Mesothelial cell of epicardium (in vitro differentiated cells): ENCODE results near the gene CDRT4. TPM values are rescaled to one million over a fixed set of nuclear protein-coding genes. Genes with fewer than 3 reads are reported as not detected.

Experiments used
- DNase-seq, 2 experiments: peaks; one replicate each; pipeline ENCODE4 v3.0.0; 2021; ENCODE audit warnings: low spot score in 2 of 2; ENCODE audit not compliant: unreplicated experiment in 2 of 2
- H3K27ac Mint-ChIP-seq: 2 replicates; pipeline ENCODE4 v1.8.0; 2021; ENCODE audit warnings: mixed read lengths
- H3K27me3 Mint-ChIP-seq: 2 replicates; pipeline ENCODE4 v1.8.0; 2021; ENCODE audit warnings: low read depth, mixed read lengths
- H3K36me3 Mint-ChIP-seq: 2 replicates; pipeline ENCODE4 v1.8.0; 2021; ENCODE audit warnings: mixed read lengths
- H3K4me1 Mint-ChIP-seq: 2 replicates; pipeline ENCODE4 v1.8.0; 2021; ENCODE audit warnings: mixed read lengths
- H3K4me3 Mint-ChIP-seq: 2 replicates; pipeline ENCODE4 v1.8.0; 2021; ENCODE audit warnings: mild to moderate bottlenecking, moderate library complexity, mixed read lengths
- H3K9me3 Mint-ChIP-seq: 2 replicates; pipeline ENCODE4 v1.8.0; 2021; ENCODE audit warnings: mixed read lengths
- total RNA-seq: library from RNA; stranded (reverse); gene quantifications from 3 replicates; pipeline ENCODE4 v1.2.1, GENCODE V29; 2021
- TF ChIP-seq, protein P1 (sequence below): fragments of 200-600 bp; sonication (generic); IDR thresholded peaks from one replicate; pipeline ENCODE4 v1.5.0; 2021; ENCODE audit warnings: antibody characterized with exemption; ENCODE audit not compliant: unreplicated experiment

CDRT4 gene
- total RNA-seq, 1 donor from 2014 or later: 39.7 TPM

DNA sequence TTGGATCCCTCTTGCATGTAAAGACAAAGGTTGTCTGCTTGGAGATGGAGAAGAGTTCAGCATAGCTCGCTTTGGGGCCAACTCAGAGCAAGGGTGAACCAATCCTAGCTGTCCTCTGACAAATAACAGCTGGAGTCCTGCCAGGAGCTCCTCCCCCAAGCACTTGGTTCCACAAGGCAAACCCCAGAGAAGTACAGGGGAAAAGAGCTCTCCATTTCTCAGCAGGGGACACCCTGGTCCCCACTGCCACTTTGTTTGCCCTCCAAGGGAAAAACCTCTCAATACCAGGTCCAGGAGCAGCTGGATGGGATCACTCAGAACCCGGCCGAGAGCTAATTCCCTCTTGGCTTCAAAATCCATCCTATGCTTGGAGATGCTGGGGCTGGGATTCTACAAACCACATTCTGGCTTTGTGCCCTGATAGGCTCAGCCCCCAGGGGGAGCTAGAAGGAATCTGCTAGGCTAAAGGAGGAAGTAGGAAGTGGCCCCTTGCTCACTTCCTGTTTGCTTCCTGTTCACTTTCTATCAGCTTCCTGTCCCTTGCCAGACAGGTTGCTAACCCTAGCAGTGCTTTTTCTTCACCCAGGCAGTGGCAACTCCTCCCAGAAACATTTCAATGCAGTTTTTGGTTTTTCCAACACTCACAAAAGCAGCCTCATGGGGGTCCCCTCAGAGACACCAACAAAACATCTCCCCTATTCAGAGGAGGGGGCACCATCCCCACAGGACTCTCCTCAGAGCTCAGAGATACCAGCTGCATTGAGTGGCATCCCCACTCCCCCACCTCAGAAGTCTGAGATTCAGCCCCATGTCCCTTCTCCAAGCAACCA is 30.7 kb downstream of the CDRT4 start:
- DNase-seq: no peak
- Mint-ChIP-seq H3K27ac (peak overlapping the region; percentile 59), H3K27me3 (no peaks in the 10 kb centered on the region), H3K4me3 (no peak overlapping the region), H3K36me3 (peaks cover 34% of the 10 kb centered on the region), H3K4me1 (peaks cover 28% of the 10 kb centered on the region), H3K9me3 (peaks cover 4% of the 10 kb centered on the region)
- TF ChIP-seq, protein P1, sequence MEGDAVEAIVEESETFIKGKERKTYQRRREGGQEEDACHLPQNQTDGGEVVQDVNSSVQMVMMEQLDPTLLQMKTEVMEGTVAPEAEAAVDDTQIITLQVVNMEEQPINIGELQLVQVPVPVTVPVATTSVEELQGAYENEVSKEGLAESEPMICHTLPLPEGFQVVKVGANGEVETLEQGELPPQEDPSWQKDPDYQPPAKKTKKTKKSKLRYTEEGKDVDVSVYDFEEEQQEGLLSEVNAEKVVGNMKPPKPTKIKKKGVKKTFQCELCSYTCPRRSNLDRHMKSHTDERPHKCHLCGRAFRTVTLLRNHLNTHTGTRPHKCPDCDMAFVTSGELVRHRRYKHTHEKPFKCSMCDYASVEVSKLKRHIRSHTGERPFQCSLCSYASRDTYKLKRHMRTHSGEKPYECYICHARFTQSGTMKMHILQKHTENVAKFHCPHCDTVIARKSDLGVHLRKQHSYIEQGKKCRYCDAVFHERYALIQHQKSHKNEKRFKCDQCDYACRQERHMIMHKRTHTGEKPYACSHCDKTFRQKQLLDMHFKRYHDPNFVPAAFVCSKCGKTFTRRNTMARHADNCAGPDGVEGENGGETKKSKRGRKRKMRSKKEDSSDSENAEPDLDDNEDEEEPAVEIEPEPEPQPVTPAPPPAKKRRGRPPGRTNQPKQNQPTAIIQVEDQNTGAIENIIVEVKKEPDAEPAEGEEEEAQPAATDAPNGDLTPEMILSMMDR: no peak

GRCh38 chr17:15434956-15435355 is 32.5 kb downstream of the CDRT4 start:
- DNase-seq: no peak
- H3K9me3 Mint-ChIP-seq: peaks cover under 1% of the 10 kb centered on the region
- peak overlapping the region; percentile 79 for H3K27ac Mint-ChIP-seq
- peaks cover 28% of the 10 kb centered on the region for H3K4me1 Mint-ChIP-seq
- H3K4me3 Mint-ChIP-seq: no peak overlapping the region
- no peaks in the 10 kb centered on the region for H3K27me3 Mint-ChIP-seq
- TF ChIP-seq, protein P1: no peak
- H3K36me3 Mint-ChIP-seq: peaks cover 22% of the 10 kb centered on the region

GRCh38 chr17:15432807-15433611 is 34.4 kb downstream of the CDRT4 start:
- Mint-ChIP-seq H3K27ac (peak overlapping the region; percentile 78), H3K4me3 (no peak overlapping the region), H3K27me3 (no peaks in the 10 kb centered on the region), H3K4me1 (peaks cover 28% of the 10 kb centered on the region), H3K36me3 (peaks cover 15% of the 10 kb centered on the region), H3K9me3 (no peaks in the 10 kb centered on the region)
- TF ChIP-seq, protein P1: no peak
- DNase-seq: no peak

GRCh38 chr17:15431766-15432165 is 35.7 kb downstream of the CDRT4 start:
- Mint-ChIP-seq H3K4me1 (peaks cover 28% of the 10 kb centered on the region), H3K27ac (peak overlapping the region; percentile 69), H3K27me3 (no peaks in the 10 kb centered on the region), H3K9me3 (no peaks in the 10 kb centered on the region), H3K36me3 (peaks cover 6% of the 10 kb centered on the region), H3K4me3 (no peak overlapping the region)
- TF ChIP-seq, protein P1: no peak
- no peak for DNase-seq

GRCh38 chr17:15431196-15431595 is 36.2 kb downstream of the CDRT4 start:
- Mint-ChIP-seq H3K4me1 (peaks cover 24% of the 10 kb centered on the region), H3K36me3 (peaks cover 8% of the 10 kb centered on the region), H3K27ac (peak overlapping the region; percentile 69), H3K9me3 (no peaks in the 10 kb centered on the region), H3K27me3 (no peaks in the 10 kb centered on the region), H3K4me3 (no peak overlapping the region)
- DNase-seq: no peak
- TF ChIP-seq, protein P1: no peak
